Calu3 (cell line): ENCODE results near the gene CFP. TPM values are rescaled to one million over a fixed set of nuclear protein-coding genes. Genes with fewer than 3 reads are reported as not detected.

ENCODE experiments used
- BruUV-seq: library from RNA; stranded (reverse); fragments of 400-500 nt; replicated peaks from 2 replicates; lab custom pipeline; 2021; lab: Mats Ljungman, UMichigan
- CTCF ChIA-PET: fragments of 300-600 bp; sonication (Branson Sonifier 250); formaldehyde crosslinking; loops from one replicate; lab custom pipeline; 2022; ENCODE audit warnings: antibody characterized with exemption; lab: Charles Lee
- DNase-seq: peaks from one replicate; pipeline ENCODE4 v3.0.0; 2022
- H3K27ac Mint-ChIP-seq: one replicate; pipeline ENCODE4 v1.8.0; 2022; ENCODE audit warnings: mixed read lengths; ENCODE audit not compliant: unreplicated experiment
- H3K27me3 Mint-ChIP-seq: one replicate; pipeline ENCODE4 v1.8.0; 2022; ENCODE audit warnings: mixed read lengths; ENCODE audit not compliant: unreplicated experiment
- H3K36me3 Mint-ChIP-seq: one replicate; pipeline ENCODE4 v1.8.0; 2022; ENCODE audit warnings: mild to moderate bottlenecking, moderate library complexity, mixed read lengths; ENCODE audit not compliant: insufficient read depth, unreplicated experiment
- H3K4me1 Mint-ChIP-seq: one replicate; pipeline ENCODE4 v1.8.0; 2022; ENCODE audit warnings: mild to moderate bottlenecking, low read depth, mixed read lengths; ENCODE audit not compliant: unreplicated experiment
- H3K4me3 Mint-ChIP-seq: one replicate; pipeline ENCODE4 v1.8.0; 2022; ENCODE audit warnings: mild to moderate bottlenecking, low read depth, moderate library complexity, mixed read lengths; ENCODE audit not compliant: unreplicated experiment
- H3K9me3 Mint-ChIP-seq: one replicate; pipeline ENCODE4 v1.8.0; 2022; ENCODE audit warnings: low read depth, mixed read lengths; ENCODE audit not compliant: unreplicated experiment
- intact Hi-C: fragments of 100-400 bp; cut with micrococcal nuclease; formaldehyde crosslinking; loops from one replicate; pipeline ENCODE4 v1.10.0; 2022; ENCODE audit not compliant: unreplicated experiment
- total RNA-seq: library from RNA; stranded (reverse); gene quantifications from 2 replicates; pipeline ENCODE4 v1.2.3, GENCODE V29; 2022
- TF ChIP-seq, protein P1 (sequence below): fragments of 200-600 bp; IDR thresholded peaks from one replicate; pipeline ENCODE4 v1.8.0; 2022; ENCODE audit warnings: antibody characterized with exemption; ENCODE audit not compliant: unreplicated experiment

The CFP gene
- total RNA-seq, 1 experiment from 2014 or later: 1.2 TPM

DNA sequence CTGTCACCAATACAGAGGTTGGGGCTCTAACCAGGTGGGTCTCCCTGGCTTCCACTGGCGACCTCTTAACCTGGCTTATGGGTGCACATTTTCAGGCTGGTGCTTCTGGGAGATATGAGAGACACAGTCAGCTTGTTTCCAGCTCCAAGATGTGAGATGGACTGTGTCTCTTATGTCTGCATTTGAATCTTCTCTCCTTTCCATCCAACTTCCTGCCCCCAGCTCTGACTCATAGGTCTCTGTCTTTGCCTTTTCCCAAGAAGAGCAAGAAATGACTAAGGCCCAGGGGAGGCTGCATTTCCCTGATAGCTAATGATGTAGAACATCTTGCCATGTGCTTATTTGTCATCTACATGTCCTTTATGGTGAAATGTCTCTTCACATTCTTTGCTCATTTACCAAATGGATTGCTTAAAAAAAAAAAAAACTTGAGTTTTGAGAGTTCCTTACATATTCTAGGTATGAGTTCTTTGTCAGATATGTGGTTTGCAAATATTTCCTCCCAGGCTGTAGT is 32.5 kb upstream of the CFP start:
- DNase-seq: no peak
- H3K4me3 Mint-ChIP-seq: no peak overlapping the region

GRCh38 chrX:47661539-47661938 is 31.8 kb upstream of the CFP start:
- intact Hi-C loops: no loop called here
- TF ChIP-seq, protein P1, sequence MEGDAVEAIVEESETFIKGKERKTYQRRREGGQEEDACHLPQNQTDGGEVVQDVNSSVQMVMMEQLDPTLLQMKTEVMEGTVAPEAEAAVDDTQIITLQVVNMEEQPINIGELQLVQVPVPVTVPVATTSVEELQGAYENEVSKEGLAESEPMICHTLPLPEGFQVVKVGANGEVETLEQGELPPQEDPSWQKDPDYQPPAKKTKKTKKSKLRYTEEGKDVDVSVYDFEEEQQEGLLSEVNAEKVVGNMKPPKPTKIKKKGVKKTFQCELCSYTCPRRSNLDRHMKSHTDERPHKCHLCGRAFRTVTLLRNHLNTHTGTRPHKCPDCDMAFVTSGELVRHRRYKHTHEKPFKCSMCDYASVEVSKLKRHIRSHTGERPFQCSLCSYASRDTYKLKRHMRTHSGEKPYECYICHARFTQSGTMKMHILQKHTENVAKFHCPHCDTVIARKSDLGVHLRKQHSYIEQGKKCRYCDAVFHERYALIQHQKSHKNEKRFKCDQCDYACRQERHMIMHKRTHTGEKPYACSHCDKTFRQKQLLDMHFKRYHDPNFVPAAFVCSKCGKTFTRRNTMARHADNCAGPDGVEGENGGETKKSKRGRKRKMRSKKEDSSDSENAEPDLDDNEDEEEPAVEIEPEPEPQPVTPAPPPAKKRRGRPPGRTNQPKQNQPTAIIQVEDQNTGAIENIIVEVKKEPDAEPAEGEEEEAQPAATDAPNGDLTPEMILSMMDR: no peak
- DNase-seq: no peak
- CTCF ChIA-PET: no interaction called here
- H3K27me3 Mint-ChIP-seq: no peaks in the 10 kb centered on the region
- H3K27ac Mint-ChIP-seq: no peak overlapping the region
- H3K36me3 Mint-ChIP-seq: peaks cover 16% of the 10 kb centered on the region
- no TSS peak for BruUV-seq
- no peak overlapping the region for H3K4me3 Mint-ChIP-seq
- peaks cover 4% of the 10 kb centered on the region for H3K9me3 Mint-ChIP-seq
- no peaks in the 10 kb centered on the region for H3K4me1 Mint-ChIP-seq

More for the DNA sequence above, 32.5 kb upstream of the CFP start:
- no TSS peak for BruUV-seq
- Mint-ChIP-seq H3K9me3 (peaks cover 4% of the 10 kb centered on the region), H3K36me3 (peaks cover 16% of the 10 kb centered on the region), H3K27ac (no peak overlapping the region), H3K27me3 (no peaks in the 10 kb centered on the region), H3K4me1 (no peaks in the 10 kb centered on the region)
- CTCF ChIA-PET: no interaction called here
- TF ChIP-seq, protein P1: no peak
- intact Hi-C loops: no loop called here

DNA sequence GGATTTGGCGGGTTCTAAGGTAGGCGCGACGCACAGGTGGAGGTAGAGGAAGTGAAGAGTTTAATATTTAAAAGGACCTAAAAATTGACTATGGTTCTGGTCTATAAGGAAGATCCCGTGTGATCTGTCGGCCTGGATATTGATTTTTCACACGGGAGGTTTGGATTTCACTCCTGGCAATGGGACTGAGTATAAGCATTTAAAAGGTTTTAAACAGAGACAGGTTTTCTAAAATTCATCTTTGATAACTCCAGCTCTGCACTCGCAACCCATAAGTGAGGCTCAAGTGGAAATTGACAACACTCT is 29.6 kb upstream of the CFP start:
- Mint-ChIP-seq H3K27ac (peak overlapping the region; percentile 96), H3K36me3 (peaks cover 24% of the 10 kb centered on the region), H3K27me3 (no peaks in the 10 kb centered on the region), H3K4me3 (peak overlapping the region; percentile 74), H3K9me3 (peaks cover 4% of the 10 kb centered on the region), H3K4me1 (no peaks in the 10 kb centered on the region)
- CTCF ChIA-PET: no interaction called here
- DNase-seq: no peak
- no TSS peak for BruUV-seq
- intact Hi-C loops: loop anchor here (2.0 to 10.0 kb wide), 2 partner anchors 77 to 95 kb away; partner anchors contain the start of genes ARAF and TIMP1
- TF ChIP-seq, protein P1: no peak

DNA sequence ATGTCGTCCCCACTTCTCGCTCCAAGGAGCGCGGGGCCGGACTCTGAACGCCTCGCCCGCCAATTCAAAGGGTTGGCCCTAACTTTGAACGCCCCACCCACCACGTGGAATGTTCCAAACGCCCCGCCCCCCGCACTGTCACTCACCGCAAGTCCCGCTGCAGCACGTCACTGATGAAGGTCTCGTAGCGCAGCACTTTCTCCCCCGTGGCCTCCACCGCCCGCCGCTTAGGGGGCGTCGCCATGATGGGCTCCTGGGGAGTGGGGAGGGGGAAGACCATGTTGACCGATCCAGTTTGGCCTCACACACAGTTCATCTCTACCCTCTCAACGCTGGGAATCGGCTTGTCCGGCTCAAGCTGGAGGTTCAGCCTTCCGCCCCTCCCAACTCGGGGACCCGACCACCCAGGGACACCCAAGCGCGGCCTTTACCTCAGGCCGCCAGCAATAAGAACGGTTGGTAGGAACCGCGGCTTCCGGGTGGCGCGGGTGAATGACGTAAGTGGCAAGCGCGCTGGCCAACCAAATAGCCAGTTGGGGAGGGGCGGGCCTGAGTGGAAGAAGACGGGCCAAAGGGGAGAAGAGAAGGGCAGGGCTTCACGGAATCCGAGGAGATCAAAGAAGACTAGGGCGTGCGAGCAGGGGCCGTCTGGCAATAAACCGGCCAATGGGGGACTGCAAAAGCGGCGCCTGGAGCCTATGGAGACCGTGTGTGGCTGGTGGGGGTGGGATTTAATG is 29.1 kb upstream of the CFP start, which contains the start of gene UXT:
Gene UXT, minus strand, starts transcription at position 497 of the 737 bp plus-strand sequence. Its CDS starts 253 bp downstream, at position 244.
- peak within 1 kb of the TSS; percentile 96 for H3K27ac Mint-ChIP-seq
- H3K9me3 Mint-ChIP-seq: peaks cover 4% of the 10 kb centered on the region
- peaks cover 24% of the 10 kb centered on the region for H3K36me3 Mint-ChIP-seq
- H3K4me1 Mint-ChIP-seq: no peaks in the 10 kb centered on the region
- no TSS peak for BruUV-seq
- peak within 1 kb of the TSS; percentile 74 for H3K4me3 Mint-ChIP-seq
- DNase-seq: peak; percentile 95
- TF ChIP-seq, protein P1: no peak
- H3K27me3 Mint-ChIP-seq: no peaks in the 10 kb centered on the region
- intact Hi-C loops: loop anchor here (2.0 to 10.0 kb wide), 2 partner anchors 76 to 94 kb away; partner anchors contain the start of genes ARAF and TIMP1
- CTCF ChIA-PET: no interaction called here
